ENCODE data around the gene DEPDC4.
"Not testable (repeated sequence)": the region's sequence is repeated elsewhere in the genome, so short reads cannot be mapped to it uniquely, and the experiment has no call there.

DEPDC4 gene

DNA sequence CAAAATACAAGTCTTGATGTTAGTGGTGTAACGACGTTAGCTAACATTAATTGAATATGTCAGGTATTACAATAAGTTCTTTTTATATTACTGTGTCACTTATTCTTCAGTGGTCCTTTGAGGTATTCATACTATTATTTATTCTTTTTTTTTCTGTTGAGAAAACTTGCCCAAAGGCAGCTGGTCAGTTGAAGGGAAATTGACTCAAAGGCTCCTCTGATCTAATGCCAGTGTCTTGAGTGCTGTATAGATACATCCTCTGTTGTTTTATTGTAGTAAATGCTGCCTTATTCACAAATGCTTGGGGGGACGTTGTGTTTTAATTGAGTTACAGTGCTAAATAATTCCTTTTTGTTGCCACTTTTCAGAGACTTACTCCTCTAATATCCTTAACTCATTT is 23.1 kb upstream of the DEPDC4 start:
- DNase-seq (ENCODE audit: extremely low spot score), result no peak
- TF ChIP-seq ELF4 (IDR thresholded peaks at IDR 0.05) (no peak), SP1 (IDR thresholded peaks at IDR 0.05) (no peak), FOXK2 (IDR thresholded peaks at IDR 0.05) (no peak), L3MBTL2 (conservative IDR thresholded peaks at IDR 0.05) (no peak), ARNT (IDR thresholded peaks at IDR 0.05) (no peak), CTBP1 (IDR thresholded peaks at IDR 0.05; ENCODE audit: borderline replicate concordance) (no peak), LEF1 (IDR thresholded peaks at IDR 0.05; ENCODE audit: borderline replicate concordance) (no peak), NFRKB (IDR thresholded peaks at IDR 0.05) (no peak), BHLHE40 (IDR thresholded peaks at IDR 0.05; ENCODE audit: borderline replicate concordance) (no peak), FOXM1 (IDR thresholded peaks at IDR 0.05; ENCODE audit: borderline replicate concordance) (no peak), TARDBP (IDR thresholded peaks at IDR 0.05) (no peak), ZNF384 (IDR thresholded peaks at IDR 0.05) (no peak), HDGF (IDR thresholded peaks at IDR 0.05; ENCODE audit: borderline replicate concordance) (no peak), FOXA1 (IDR thresholded peaks at IDR 0.05) (no peak), SUZ12 (IDR thresholded peaks at IDR 0.05) (no peak)
- TF ChIP-seq, protein P1, sequence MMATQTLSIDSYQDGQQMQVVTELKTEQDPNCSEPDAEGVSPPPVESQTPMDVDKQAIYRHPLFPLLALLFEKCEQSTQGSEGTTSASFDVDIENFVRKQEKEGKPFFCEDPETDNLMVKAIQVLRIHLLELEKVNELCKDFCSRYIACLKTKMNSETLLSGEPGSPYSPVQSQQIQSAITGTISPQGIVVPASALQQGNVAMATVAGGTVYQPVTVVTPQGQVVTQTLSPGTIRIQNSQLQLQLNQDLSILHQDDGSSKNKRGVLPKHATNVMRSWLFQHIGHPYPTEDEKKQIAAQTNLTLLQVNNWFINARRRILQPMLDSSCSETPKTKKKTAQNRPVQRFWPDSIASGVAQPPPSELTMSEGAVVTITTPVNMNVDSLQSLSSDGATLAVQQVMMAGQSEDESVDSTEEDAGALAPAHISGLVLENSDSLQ (IDR thresholded peaks at IDR 0.05), result no peak
- POLR2A ChIA-PET, result no interaction called here
- CTCF ChIA-PET, result no interaction called here

DNA sequence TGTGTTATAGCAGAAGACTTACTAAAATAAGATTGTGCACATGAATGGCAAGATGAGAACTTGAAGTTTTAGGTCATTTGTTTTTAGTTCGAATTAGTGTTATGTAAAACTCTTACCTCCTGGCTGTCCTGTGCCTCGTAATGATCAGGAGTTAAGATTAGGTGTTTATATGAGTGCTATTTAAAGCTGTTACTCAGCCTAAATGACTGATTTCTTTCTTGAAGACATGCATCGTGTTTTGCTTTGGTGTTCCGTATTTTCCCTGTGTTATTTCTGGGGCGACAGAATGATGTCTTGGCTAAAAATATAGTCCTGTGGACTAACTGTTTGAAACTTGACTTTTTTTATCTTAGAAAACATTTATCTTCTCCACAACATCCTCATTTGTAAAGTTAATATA is 22.2 kb upstream of the DEPDC4 start:
- TF ChIP-seq FOXA1 (IDR thresholded peaks at IDR 0.05) (no peak), TARDBP (IDR thresholded peaks at IDR 0.05) (no peak), NFRKB (IDR thresholded peaks at IDR 0.05) (no peak), LEF1 (IDR thresholded peaks at IDR 0.05; ENCODE audit: borderline replicate concordance) (no peak), ZNF384 (IDR thresholded peaks at IDR 0.05) (no peak)
- ChIA-PET POLR2A (no interaction called here), CTCF (interaction anchor here (0.6 kb wide), 1 partner anchor 15 kb away, joined by 3 read pairs; no protein-coding TSS in a partner anchor)
- DNase-seq (ENCODE audit: extremely low spot score), result no peak

DNA sequence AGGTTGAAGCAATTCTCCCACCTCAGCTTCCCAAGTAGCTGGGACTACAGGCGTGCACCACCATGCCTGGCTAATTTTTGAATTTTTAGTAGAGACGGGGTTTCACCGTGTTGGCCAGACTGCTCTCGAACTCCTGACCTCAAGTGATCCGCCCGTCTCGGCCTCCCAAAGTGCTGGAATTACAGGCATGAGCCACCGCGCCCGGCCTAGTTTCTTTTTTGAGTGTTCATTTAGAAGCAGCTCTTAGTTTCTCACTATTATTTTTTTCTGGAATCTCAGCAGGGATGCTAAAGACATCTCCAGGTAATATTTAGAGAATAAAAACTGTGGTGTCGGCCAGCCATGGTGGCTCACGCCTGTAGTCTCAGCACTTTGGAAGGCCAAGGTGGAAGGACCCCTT is 17.7 kb upstream of the DEPDC4 start:
- POLR2A ChIA-PET; DNase-seq (ENCODE audit: extremely low spot score): not testable (repeated sequence)
- CTCF ChIA-PET, result interaction anchor here (0.7 kb wide), 1 partner anchor 371 kb away, joined by 4 read pairs; no protein-coding TSS in a partner anchor

DNA sequence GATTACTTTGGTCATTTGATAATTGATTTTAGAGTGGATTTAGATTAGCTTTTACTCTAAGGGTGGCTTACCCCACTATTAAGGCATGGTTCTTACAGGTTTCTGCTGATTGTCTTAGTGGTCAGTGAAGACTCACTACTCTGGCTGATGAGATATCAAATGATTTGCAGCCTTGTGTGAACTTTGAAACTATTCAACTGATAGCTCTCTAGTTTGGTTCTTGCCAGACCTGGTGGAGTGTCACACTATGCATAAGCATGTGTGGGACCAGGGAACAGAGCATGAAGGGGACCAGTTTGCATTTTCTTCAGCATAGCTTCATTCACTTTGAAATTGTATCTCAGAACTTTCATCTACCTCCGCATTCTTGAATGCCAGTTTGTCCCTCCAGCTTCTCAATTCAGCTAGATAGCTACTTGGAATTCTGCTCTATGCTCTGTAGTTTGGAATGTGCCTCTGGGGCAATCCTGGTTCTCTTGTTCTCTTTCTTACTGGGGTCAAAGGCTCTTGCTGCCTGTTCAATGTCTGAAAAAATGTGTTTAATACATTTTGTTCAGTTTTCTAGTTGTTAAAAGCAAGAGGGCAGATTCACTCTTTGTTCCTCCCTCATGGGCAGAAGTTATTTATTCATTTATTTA is 12.8 kb upstream of the DEPDC4 start:
- ChIA-PET CTCF (no interaction called here), POLR2A (interaction anchor here (1.5 kb wide), 1 partner anchor 12 kb away, joined by 3 read pairs; no protein-coding TSS in a partner anchor)
- no peak for TF ChIP-seq FOXK2 (IDR thresholded peaks at IDR 0.05)
- TF ChIP-seq NFRKB (IDR thresholded peaks at IDR 0.05), result no peak
- no peak for TF ChIP-seq SP1 (IDR thresholded peaks at IDR 0.05)
- TF ChIP-seq L3MBTL2 (conservative IDR thresholded peaks at IDR 0.05), result no peak
- TF ChIP-seq TARDBP (IDR thresholded peaks at IDR 0.05), result no peak
- TF ChIP-seq HDGF (IDR thresholded peaks at IDR 0.05; ENCODE audit: borderline replicate concordance), result no peak
- TF ChIP-seq, protein P1 (IDR thresholded peaks at IDR 0.05), result no peak
- no peak for TF ChIP-seq ARNT (IDR thresholded peaks at IDR 0.05)
- no peak for TF ChIP-seq SUZ12 (IDR thresholded peaks at IDR 0.05)
- no peak for TF ChIP-seq FOXA1 (IDR thresholded peaks at IDR 0.05)
- no peak for TF ChIP-seq BHLHE40 (IDR thresholded peaks at IDR 0.05; ENCODE audit: borderline replicate concordance)
- TF ChIP-seq CTBP1 (IDR thresholded peaks at IDR 0.05; ENCODE audit: borderline replicate concordance), result no peak
- TF ChIP-seq FOXM1 (IDR thresholded peaks at IDR 0.05; ENCODE audit: borderline replicate concordance), result no peak
- TF ChIP-seq ZNF384 (IDR thresholded peaks at IDR 0.05), result no peak
- TF ChIP-seq LEF1 (IDR thresholded peaks at IDR 0.05; ENCODE audit: borderline replicate concordance), result no peak
- no peak for TF ChIP-seq ELF4 (IDR thresholded peaks at IDR 0.05)
- no peak for DNase-seq (ENCODE audit: extremely low spot score)

DNA sequence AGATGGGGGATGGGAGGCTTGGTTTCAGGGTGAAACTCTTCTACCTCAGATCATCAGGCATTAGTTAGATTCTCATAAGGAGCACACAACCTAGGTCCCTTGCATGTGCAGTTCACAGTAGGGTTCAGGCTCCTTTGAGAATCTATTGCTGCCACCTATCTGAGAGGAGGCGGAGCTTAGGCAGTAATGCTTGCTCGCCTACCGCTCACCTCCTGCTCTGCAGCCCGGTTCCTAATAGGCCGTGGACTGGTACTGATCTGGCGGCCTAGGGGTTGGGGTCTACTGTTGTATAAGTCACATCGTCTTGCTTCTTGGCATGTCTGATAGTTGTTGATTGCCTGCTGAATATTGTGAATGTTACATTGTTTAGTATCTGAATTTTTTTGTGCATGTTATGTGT is 12.3 kb upstream of the DEPDC4 start:
- CTCF ChIA-PET, result no interaction called here
- POLR2A ChIA-PET, result interaction anchor here (1.5 kb wide), 1 partner anchor 11 kb away, joined by 3 read pairs; no protein-coding TSS in a partner anchor
- no peak for DNase-seq (ENCODE audit: extremely low spot score)
- TF ChIP-seq ARNT (IDR thresholded peaks at IDR 0.05), result no peak

DNA sequence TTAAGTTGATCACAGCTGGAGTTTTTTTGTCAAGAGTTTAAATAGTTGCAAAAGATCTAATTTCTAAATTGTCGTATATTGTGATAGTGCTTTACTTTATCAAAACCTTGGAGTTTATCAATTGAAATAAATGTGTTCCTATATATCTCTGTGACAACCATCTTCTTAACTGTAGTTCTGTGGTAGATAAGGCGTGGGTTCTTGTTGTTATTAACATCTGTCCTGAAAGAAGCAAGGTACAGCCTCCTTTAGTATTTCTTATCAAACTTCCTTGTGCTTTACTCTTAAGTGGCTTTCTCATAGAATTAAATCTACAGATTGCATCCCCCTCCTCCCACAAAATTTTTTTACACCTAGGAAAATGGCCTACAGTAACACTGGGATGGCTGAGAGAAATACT is 7.4 kb upstream of the DEPDC4 start:
- ChIA-PET CTCF (no interaction called here), POLR2A (no interaction called here)
- no peak for TF ChIP-seq FOXA1 (IDR thresholded peaks at IDR 0.05)
- TF ChIP-seq ELF4 (IDR thresholded peaks at IDR 0.05), result no peak
- TF ChIP-seq BHLHE40 (IDR thresholded peaks at IDR 0.05; ENCODE audit: borderline replicate concordance), result no peak
- no peak for TF ChIP-seq NFRKB (IDR thresholded peaks at IDR 0.05)
- TF ChIP-seq ZNF384 (IDR thresholded peaks at IDR 0.05), result no peak
- TF ChIP-seq HDGF (IDR thresholded peaks at IDR 0.05; ENCODE audit: borderline replicate concordance), result no peak
- no peak for TF ChIP-seq SP1 (IDR thresholded peaks at IDR 0.05)
- no peak for TF ChIP-seq ARNT (IDR thresholded peaks at IDR 0.05)
- DNase-seq (ENCODE audit: extremely low spot score), result no peak

DNA sequence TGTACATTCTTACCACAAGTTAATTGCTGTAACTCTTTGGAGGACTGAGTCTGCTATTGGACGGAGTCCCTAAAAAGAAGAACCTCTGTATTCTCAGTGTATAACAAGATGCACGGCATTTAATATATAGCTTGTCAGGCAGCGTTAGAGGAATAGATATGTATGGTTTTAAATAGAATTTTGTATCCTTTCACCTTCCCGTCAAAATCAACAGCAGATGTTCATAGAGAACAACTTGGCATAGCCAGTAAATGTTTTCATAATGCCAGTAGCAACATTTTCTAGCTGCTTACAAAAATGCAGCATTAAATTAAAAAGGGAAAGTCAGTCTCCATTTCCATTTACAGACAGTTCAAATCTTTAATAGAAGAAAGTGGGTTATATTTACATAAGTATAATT is 6.9 kb upstream of the DEPDC4 start:
- TF ChIP-seq ELF4 (IDR thresholded peaks at IDR 0.05), result no peak
- TF ChIP-seq SP1 (IDR thresholded peaks at IDR 0.05), result no peak
- no peak for TF ChIP-seq SUZ12 (IDR thresholded peaks at IDR 0.05)
- no peak for TF ChIP-seq FOXA1 (IDR thresholded peaks at IDR 0.05)
- no peak for TF ChIP-seq LEF1 (IDR thresholded peaks at IDR 0.05; ENCODE audit: borderline replicate concordance)
- no peak for TF ChIP-seq NFRKB (IDR thresholded peaks at IDR 0.05)
- TF ChIP-seq BHLHE40 (IDR thresholded peaks at IDR 0.05; ENCODE audit: borderline replicate concordance), result no peak
- TF ChIP-seq TARDBP (IDR thresholded peaks at IDR 0.05), result no peak
- TF ChIP-seq L3MBTL2 (conservative IDR thresholded peaks at IDR 0.05), result no peak
- no peak for TF ChIP-seq ARNT (IDR thresholded peaks at IDR 0.05)
- no peak for TF ChIP-seq HDGF (IDR thresholded peaks at IDR 0.05; ENCODE audit: borderline replicate concordance)
- no peak for TF ChIP-seq ZNF384 (IDR thresholded peaks at IDR 0.05)
- TF ChIP-seq FOXM1 (IDR thresholded peaks at IDR 0.05; ENCODE audit: borderline replicate concordance), result no peak
- ChIA-PET CTCF (no interaction called here), POLR2A (no interaction called here)
- DNase-seq (ENCODE audit: extremely low spot score), result no peak
